RWPE2 (cell line): ENCODE results near the gene CCDC85C.

Experiments
- ATAC-seq: fragments of 200-7000 bp; cut with Tn5 transposase; 3 replicates; pipeline ENCODE4 v1.9.1; 2021; ENCODE audit warnings: low read depth
- DNase-seq: peaks from one replicate; pipeline ENCODE4 v3.0.0-alpha.2; 2020; ENCODE audit warnings: low spot score
- H3K27ac ChIP-seq: fragments of 450-650 bp; 2 replicates; pipeline ENCODE4 v1.5.1; 2017; ENCODE audit warnings: mild to moderate bottlenecking; ENCODE audit not compliant: poor library complexity, severe bottlenecking
- H3K27me3 ChIP-seq: fragments of 250-450 bp; sonication (Bioruptor Pico); 2 replicates; pipeline ENCODE4 v1.5.1; 2021; ENCODE audit warnings: mild to moderate bottlenecking, moderate library complexity; ENCODE audit not compliant: insufficient read depth, poor library complexity, severe bottlenecking
- H3K36me3 ChIP-seq: fragments of 250-450 bp; sonication (Bioruptor Pico); 2 replicates; pipeline ENCODE4 v1.5.1; 2020; ENCODE audit warnings: low read depth, mild to moderate bottlenecking, moderate library complexity
- H3K4me1 ChIP-seq: fragments of 250-450 bp; sonication (Bioruptor Pico); 2 replicates; pipeline ENCODE4 v1.5.1; 2021; ENCODE audit warnings: mild to moderate bottlenecking, moderate library complexity; ENCODE audit not compliant: insufficient read depth, poor library complexity, severe bottlenecking
- H3K4me3 ChIP-seq: fragments of 250-450 bp; sonication (Bioruptor Pico); 2 replicates; pipeline ENCODE4 v1.5.1; 2021; ENCODE audit warnings: mild to moderate bottlenecking, moderate library complexity; ENCODE audit not compliant: severe bottlenecking
- H3K9me3 ChIP-seq: fragments of 250-450 bp; sonication (Bioruptor Pico); 2 replicates; pipeline ENCODE4 v1.5.1; 2021; ENCODE audit warnings: mild to moderate bottlenecking, moderate library complexity; ENCODE audit not compliant: severe bottlenecking
- TF ChIP-seq, protein P1 (sequence below): fragments of 450-650 bp; IDR thresholded peaks from one replicate; pipeline ENCODE4 v1.5.1; 2017; ENCODE audit warnings: mild to moderate bottlenecking, moderate library complexity; ENCODE audit not compliant: poor library complexity, severe bottlenecking

Gene CCDC85C

DNA sequence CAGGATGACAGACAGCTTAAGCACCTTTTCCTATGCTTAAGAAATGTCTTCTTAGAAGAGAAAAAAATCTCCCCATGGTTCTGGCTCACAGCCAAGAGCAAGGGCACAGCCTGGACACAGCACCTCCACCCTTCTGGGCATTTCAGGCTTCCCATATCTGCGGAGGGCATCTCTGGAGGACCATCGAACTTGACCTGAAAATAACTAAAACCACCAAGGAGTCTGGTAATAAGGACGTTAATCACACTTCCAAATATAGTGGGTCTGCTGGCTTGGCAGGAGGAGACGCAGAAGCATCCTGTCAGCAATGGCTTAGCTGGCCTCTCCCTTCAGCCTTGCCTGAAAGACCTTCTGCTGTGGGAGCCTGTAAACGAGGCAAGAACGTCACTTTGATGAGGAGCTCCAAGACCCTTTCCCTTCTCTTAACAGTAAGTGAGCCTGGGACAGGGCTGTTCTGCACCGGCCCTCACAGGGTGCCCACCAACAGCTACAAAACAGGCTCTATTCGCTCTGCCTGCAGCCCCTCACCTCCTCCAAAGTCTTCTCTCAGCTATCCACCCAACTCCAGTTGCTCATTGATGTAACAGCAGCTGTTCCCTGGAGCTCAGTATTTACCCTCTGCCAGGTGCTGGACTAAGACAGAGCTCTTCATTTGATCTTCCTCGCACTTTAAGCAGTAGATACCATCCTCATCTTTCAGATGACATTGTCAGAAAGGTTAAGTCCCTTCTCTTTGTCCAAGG is 136.5 kb downstream of the CCDC85C start:
- TF ChIP-seq, protein P1, sequence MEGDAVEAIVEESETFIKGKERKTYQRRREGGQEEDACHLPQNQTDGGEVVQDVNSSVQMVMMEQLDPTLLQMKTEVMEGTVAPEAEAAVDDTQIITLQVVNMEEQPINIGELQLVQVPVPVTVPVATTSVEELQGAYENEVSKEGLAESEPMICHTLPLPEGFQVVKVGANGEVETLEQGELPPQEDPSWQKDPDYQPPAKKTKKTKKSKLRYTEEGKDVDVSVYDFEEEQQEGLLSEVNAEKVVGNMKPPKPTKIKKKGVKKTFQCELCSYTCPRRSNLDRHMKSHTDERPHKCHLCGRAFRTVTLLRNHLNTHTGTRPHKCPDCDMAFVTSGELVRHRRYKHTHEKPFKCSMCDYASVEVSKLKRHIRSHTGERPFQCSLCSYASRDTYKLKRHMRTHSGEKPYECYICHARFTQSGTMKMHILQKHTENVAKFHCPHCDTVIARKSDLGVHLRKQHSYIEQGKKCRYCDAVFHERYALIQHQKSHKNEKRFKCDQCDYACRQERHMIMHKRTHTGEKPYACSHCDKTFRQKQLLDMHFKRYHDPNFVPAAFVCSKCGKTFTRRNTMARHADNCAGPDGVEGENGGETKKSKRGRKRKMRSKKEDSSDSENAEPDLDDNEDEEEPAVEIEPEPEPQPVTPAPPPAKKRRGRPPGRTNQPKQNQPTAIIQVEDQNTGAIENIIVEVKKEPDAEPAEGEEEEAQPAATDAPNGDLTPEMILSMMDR = no peak
- DNase-seq = no peak
- Histone ChIP-seq H3K9me3 (no peaks in the 10 kb centered on the region), H3K27me3 (no peaks in the 10 kb centered on the region), H3K36me3 (peaks cover 38% of the 10 kb centered on the region), H3K4me3 (no peak overlapping the region), H3K27ac (no peak overlapping the region), H3K4me1 (no peaks in the 10 kb centered on the region)
- ATAC-seq = no peak

DNA sequence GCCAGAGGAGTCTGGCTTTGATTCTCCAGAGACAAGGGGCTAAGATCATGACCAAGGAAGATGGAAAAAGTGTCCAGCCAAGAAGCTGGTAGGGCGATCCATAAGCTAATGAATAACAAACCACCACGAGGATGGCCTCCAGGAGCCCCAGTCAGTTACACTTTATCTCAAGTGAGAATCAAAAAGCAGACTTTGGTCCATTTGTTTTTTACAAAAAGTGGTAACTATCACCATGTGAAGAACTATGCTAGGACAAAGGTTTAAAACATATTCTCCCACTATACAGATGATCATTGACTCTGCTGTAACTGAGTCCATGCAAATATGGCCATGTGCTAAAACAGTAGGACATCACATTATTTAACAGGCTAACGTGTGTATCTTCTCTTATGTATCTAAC is 137.2 kb downstream of the CCDC85C start:
- Histone ChIP-seq H3K36me3 (peaks cover 45% of the 10 kb centered on the region), H3K27ac (no peak overlapping the region), H3K4me1 (no peaks in the 10 kb centered on the region), H3K27me3 (no peaks in the 10 kb centered on the region), H3K4me3 (no peak overlapping the region), H3K9me3 (no peaks in the 10 kb centered on the region)
- ATAC-seq (no peak), DNase-seq (no peak)
- TF ChIP-seq, protein P1 = no peak

DNA sequence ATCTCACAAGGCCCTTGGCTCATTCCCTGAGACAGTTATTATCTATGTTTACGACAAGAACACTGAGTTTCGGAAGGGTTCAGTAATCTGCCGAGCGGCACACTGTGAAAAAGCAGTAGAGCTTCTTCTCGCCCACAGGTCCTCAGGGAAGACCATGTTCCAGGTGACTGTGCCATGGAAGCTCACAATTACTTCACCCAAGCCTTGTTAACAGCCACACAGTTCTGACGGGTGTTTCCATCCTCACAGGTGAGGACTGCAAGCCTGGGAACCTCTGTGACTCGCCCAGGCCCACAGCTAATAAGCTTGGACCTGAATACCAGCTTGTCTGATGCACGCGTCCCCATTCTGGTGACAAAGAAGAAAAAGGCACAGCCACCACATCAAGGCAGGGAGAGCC is 138.7 kb downstream of the CCDC85C start:
- no peak overlapping the region for H3K4me3 ChIP-seq
- TF ChIP-seq, protein P1 = no peak

DNA sequence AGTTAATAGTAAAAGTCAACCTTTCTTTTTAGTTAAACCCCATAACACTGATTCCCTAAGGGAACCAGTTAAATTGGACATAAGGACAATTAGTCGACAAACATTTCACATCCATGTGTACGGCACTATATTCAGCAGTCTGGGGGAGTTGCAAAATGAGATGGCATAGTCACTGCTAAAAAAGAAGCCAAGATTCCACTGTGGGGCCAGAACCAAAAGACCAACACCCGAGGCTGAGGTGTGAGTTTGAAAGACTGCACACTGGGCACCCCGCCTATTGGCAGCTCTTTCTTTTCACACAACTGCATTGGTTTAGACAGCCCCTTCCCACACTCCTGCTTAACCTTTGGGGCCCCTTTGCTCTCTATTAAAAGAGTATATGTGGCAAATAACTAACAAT is 140.0 kb downstream of the CCDC85C start:
- no peak overlapping the region for H3K4me3 ChIP-seq
- no peaks in the 10 kb centered on the region for H3K9me3 ChIP-seq
- ATAC-seq (no peak), DNase-seq (no peak)
- no peak overlapping the region for H3K27ac ChIP-seq
- H3K27me3 ChIP-seq = no peaks in the 10 kb centered on the region
- TF ChIP-seq, protein P1 = no peak
- no peaks in the 10 kb centered on the region for H3K4me1 ChIP-seq
- H3K36me3 ChIP-seq = peaks cover 66% of the 10 kb centered on the region

More for the DNA sequence above, 138.7 kb downstream of the CCDC85C start:
- no peaks in the 10 kb centered on the region for H3K4me1 ChIP-seq
- no peaks in the 10 kb centered on the region for H3K9me3 ChIP-seq
- no peak for ATAC-seq
- H3K36me3 ChIP-seq = peaks cover 54% of the 10 kb centered on the region
- H3K27me3 ChIP-seq = no peaks in the 10 kb centered on the region
- no peak overlapping the region for H3K27ac ChIP-seq
- DNase-seq = no peak

DNA sequence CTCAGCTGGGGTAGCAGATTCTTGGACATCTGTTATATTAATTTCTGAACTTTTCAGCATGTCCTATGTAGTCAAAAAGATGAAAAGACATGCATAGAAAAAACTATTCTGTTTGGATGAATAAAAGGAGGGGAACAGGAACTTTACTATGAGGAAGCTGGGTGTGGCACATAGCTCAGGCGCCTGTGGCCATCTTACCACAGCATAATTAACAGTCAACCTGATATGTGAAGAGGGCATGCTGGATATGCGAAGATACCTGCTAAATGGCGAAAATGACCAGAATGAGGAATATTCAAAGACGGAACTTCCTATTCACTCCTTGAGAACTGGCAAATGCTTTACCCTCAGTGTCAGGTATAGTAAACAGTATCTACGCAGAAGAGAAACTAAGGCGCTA is 141.8 kb downstream of the CCDC85C start:
- no peak for ATAC-seq
- Histone ChIP-seq H3K27me3 (no peaks in the 10 kb centered on the region), H3K9me3 (no peaks in the 10 kb centered on the region), H3K4me1 (no peaks in the 10 kb centered on the region), H3K4me3 (no peak overlapping the region), H3K27ac (no peak overlapping the region), H3K36me3 (peaks cover 84% of the 10 kb centered on the region)
- no peak for DNase-seq
- TF ChIP-seq, protein P1 = no peak
